ENCODE results near the gene FTMT. TPM values are rescaled to one million over a fixed set of nuclear protein-coding genes. Genes with fewer than 3 reads are reported as not detected.
"Not testable (repeated sequence)": the region's sequence is repeated elsewhere in the genome, so short reads cannot be mapped to it uniquely, and the experiment has no call there.

Gene FTMT
- total RNA-seq (2012; rRNA removed): not detected in 2 replicates

GRCh38 chr5:121851643-121852574 is at the start of gene FTMT:
Gene FTMT, plus strand, starts transcription at chr5:121851882. Its CDS starts 82 bp downstream, at chr5:121851964.
- H3K4me2 ChIP-seq (ENCODE audit: low read length): no peak within 1 kb of the TSS
- no peak within 1 kb of the TSS for H3K9ac ChIP-seq (ENCODE audit: low read depth, low read length)
- H3K4me1 ChIP-seq (ENCODE audit: control insufficient read depth, insufficient read depth, low read length): no peaks in the 10 kb centered on the region
- H3K4me3 ChIP-seq (ENCODE audit: low read length): no peak within 1 kb of the TSS
- H3K27me3 ChIP-seq (ENCODE audit: control insufficient read depth, insufficient read depth, low read length): peaks cover 5% of the 10 kb centered on the region
- no peaks in the 10 kb centered on the region for H3K36me3 ChIP-seq (ENCODE audit: insufficient read depth, low read length)
- H3K9me3 ChIP-seq (replicated peaks; ENCODE audit: low read length): no peaks in the 10 kb centered on the region

- not testable (repeated sequence) for H3K9me3 ChIP-seq (replicated peaks; ENCODE audit: low read length); H3K4me3 ChIP-seq (ENCODE audit: low read length)
These were observed 46.4 kb upstream of the FTMT start for GRCh38 chr5:121805251-121805650.

GRCh38 chr5:121805911-121806310 is 45.8 kb upstream of the FTMT start:
- Histone ChIP-seq H3K9ac (ENCODE audit: low read depth, low read length) (no peak overlapping the region), H3K4me3 (ENCODE audit: low read length) (no peak overlapping the region), H3K9me3 (replicated peaks; ENCODE audit: low read length) (no peaks in the 10 kb centered on the region), H3K27me3 (ENCODE audit: control insufficient read depth, insufficient read depth, low read length) (no peaks in the 10 kb centered on the region), H3K4me2 (ENCODE audit: low read length) (no peak overlapping the region), H3K36me3 (ENCODE audit: insufficient read depth, low read length) (no peaks in the 10 kb centered on the region), H3K4me1 (ENCODE audit: control insufficient read depth, insufficient read depth, low read length) (no peaks in the 10 kb centered on the region)

More at GRCh38 chr5:121805251-121805650, 46.4 kb upstream of the FTMT start:
- H3K36me3 ChIP-seq (ENCODE audit: insufficient read depth, low read length); H3K4me2 ChIP-seq (ENCODE audit: low read length); H3K9ac ChIP-seq (ENCODE audit: low read depth, low read length); H3K4me1 ChIP-seq (ENCODE audit: control insufficient read depth, insufficient read depth, low read length); H3K27me3 ChIP-seq (ENCODE audit: control insufficient read depth, insufficient read depth, low read length): not testable (repeated sequence)

- Histone ChIP-seq H3K4me1 (ENCODE audit: control insufficient read depth, insufficient read depth, low read length) (no peaks in the 10 kb centered on the region), H3K9me3 (replicated peaks; ENCODE audit: low read length) (no peaks in the 10 kb centered on the region), H3K9ac (ENCODE audit: low read depth, low read length) (no peak overlapping the region), H3K4me3 (ENCODE audit: low read length) (no peak overlapping the region), H3K36me3 (ENCODE audit: insufficient read depth, low read length) (no peaks in the 10 kb centered on the region), H3K4me2 (ENCODE audit: low read length) (no peak overlapping the region), H3K27me3 (ENCODE audit: control insufficient read depth, insufficient read depth, low read length) (peaks cover 4% of the 10 kb centered on the region)
These were observed 35.5 kb upstream of the FTMT start for GRCh38 chr5:121816164-121816563.

GRCh38 chr5:121819682-121820261 is 31.9 kb upstream of the FTMT start:
- Histone ChIP-seq H3K4me2 (ENCODE audit: low read length) (no peak overlapping the region), H3K4me3 (ENCODE audit: low read length) (no peak overlapping the region), H3K36me3 (ENCODE audit: insufficient read depth, low read length) (no peaks in the 10 kb centered on the region), H3K9me3 (replicated peaks; ENCODE audit: low read length) (no peaks in the 10 kb centered on the region), H3K9ac (ENCODE audit: low read depth, low read length) (no peak overlapping the region), H3K27me3 (ENCODE audit: control insufficient read depth, insufficient read depth, low read length) (peaks cover 4% of the 10 kb centered on the region), H3K4me1 (ENCODE audit: control insufficient read depth, insufficient read depth, low read length) (no peaks in the 10 kb centered on the region)

- Histone ChIP-seq H3K4me1 (ENCODE audit: control insufficient read depth, insufficient read depth, low read length) (no peaks in the 10 kb centered on the region), H3K27me3 (ENCODE audit: control insufficient read depth, insufficient read depth, low read length) (peaks cover 3% of the 10 kb centered on the region), H3K9me3 (replicated peaks; ENCODE audit: low read length) (no peaks in the 10 kb centered on the region), H3K9ac (ENCODE audit: low read depth, low read length) (no peak overlapping the region), H3K4me2 (ENCODE audit: low read length) (no peak overlapping the region), H3K36me3 (ENCODE audit: insufficient read depth, low read length) (no peaks in the 10 kb centered on the region), H3K4me3 (ENCODE audit: low read length) (no peak overlapping the region)
These were observed 18.1 kb upstream of the FTMT start for GRCh38 chr5:121833617-121834016.

GRCh38 chr5:121834021-121834420 is 17.7 kb upstream of the FTMT start:
- no peaks in the 10 kb centered on the region for H3K36me3 ChIP-seq (ENCODE audit: insufficient read depth, low read length)
- peaks cover 3% of the 10 kb centered on the region for H3K27me3 ChIP-seq (ENCODE audit: control insufficient read depth, insufficient read depth, low read length)
- no peak overlapping the region for H3K4me3 ChIP-seq (ENCODE audit: low read length)
- no peak overlapping the region for H3K9ac ChIP-seq (ENCODE audit: low read depth, low read length)
- H3K9me3 ChIP-seq (replicated peaks; ENCODE audit: low read length): no peaks in the 10 kb centered on the region
- no peaks in the 10 kb centered on the region for H3K4me1 ChIP-seq (ENCODE audit: control insufficient read depth, insufficient read depth, low read length)
- H3K4me2 ChIP-seq (ENCODE audit: low read length): no peak overlapping the region

- Histone ChIP-seq H3K4me3 (ENCODE audit: low read length) (no peak overlapping the region), H3K9me3 (replicated peaks; ENCODE audit: low read length) (no peaks in the 10 kb centered on the region), H3K9ac (ENCODE audit: low read depth, low read length) (no peak overlapping the region), H3K4me2 (ENCODE audit: low read length) (no peak overlapping the region), H3K4me1 (ENCODE audit: control insufficient read depth, insufficient read depth, low read length) (no peaks in the 10 kb centered on the region), H3K36me3 (ENCODE audit: insufficient read depth, low read length) (no peaks in the 10 kb centered on the region), H3K27me3 (ENCODE audit: control insufficient read depth, insufficient read depth, low read length) (peaks cover 4% of the 10 kb centered on the region)
These were observed 9.8 kb upstream of the FTMT start for GRCh38 chr5:121841892-121842291.

GRCh38 chr5:121850272-121850671 is 1.4 kb upstream of the FTMT start:
- no peaks in the 10 kb centered on the region for H3K9me3 ChIP-seq (replicated peaks; ENCODE audit: low read length)
- no peak overlapping the region for H3K4me3 ChIP-seq (ENCODE audit: low read length)
- H3K4me2 ChIP-seq (ENCODE audit: low read length): no peak overlapping the region
- H3K36me3 ChIP-seq (ENCODE audit: insufficient read depth, low read length): no peaks in the 10 kb centered on the region
- peaks cover 5% of the 10 kb centered on the region for H3K27me3 ChIP-seq (ENCODE audit: control insufficient read depth, insufficient read depth, low read length)
- H3K4me1 ChIP-seq (ENCODE audit: control insufficient read depth, insufficient read depth, low read length): no peaks in the 10 kb centered on the region
- no peak overlapping the region for H3K9ac ChIP-seq (ENCODE audit: low read depth, low read length)

- Histone ChIP-seq H3K4me2 (ENCODE audit: low read length) (no peak overlapping the region), H3K4me3 (ENCODE audit: low read length) (no peak overlapping the region), H3K4me1 (ENCODE audit: control insufficient read depth, insufficient read depth, low read length) (no peaks in the 10 kb centered on the region), H3K36me3 (ENCODE audit: insufficient read depth, low read length) (no peaks in the 10 kb centered on the region), H3K27me3 (ENCODE audit: control insufficient read depth, insufficient read depth, low read length) (peaks cover 5% of the 10 kb centered on the region), H3K9me3 (replicated peaks; ENCODE audit: low read length) (no peaks in the 10 kb centered on the region), H3K9ac (ENCODE audit: low read depth, low read length) (no peak overlapping the region)
These were observed 2.2 kb downstream of the FTMT start for GRCh38 chr5:121853850-121854249.

- Histone ChIP-seq H3K9ac (ENCODE audit: low read depth, low read length) (no peak overlapping the region), H3K9me3 (replicated peaks; ENCODE audit: low read length) (no peaks in the 10 kb centered on the region), H3K4me2 (ENCODE audit: low read length) (no peak overlapping the region), H3K4me3 (ENCODE audit: low read length) (no peak overlapping the region), H3K4me1 (ENCODE audit: control insufficient read depth, insufficient read depth, low read length) (no peaks in the 10 kb centered on the region), H3K27me3 (ENCODE audit: control insufficient read depth, insufficient read depth, low read length) (peaks cover 30% of the 10 kb centered on the region), H3K36me3 (ENCODE audit: insufficient read depth, low read length) (no peaks in the 10 kb centered on the region)
These were observed 11.1 kb downstream of the FTMT start for GRCh38 chr5:121862801-121863200.

Data from skeletal muscle satellite cell (primary cell).